Thyroid gland (tissue), 4 donors: ENCODE data around the gene ANKRD52. TPM values are rescaled to one million over a fixed set of nuclear protein-coding genes. Genes with fewer than 3 reads are reported as not detected.

ENCODE experiments used
- DNase-seq, 2 donors: peaks; one replicate each; pipeline ENCODE4 v3.0.0-alpha.2; 2019
- H3K27ac ChIP-seq, 3 donors: fragments of 200-600 bp; sonication (generic); 1 replicate in 2 of 3; 2 replicates in 1 of 3; pipeline ENCODE4 v1.5.1; 2016 to 2019; ENCODE audit warnings: mild to moderate bottlenecking in 1 of 3, moderate library complexity in 1 of 3
- H3K27me3 ChIP-seq: fragments of 200-600 bp; sonication (generic); one replicate; pipeline ENCODE4 v1.5.1; 2019
- H3K36me3 ChIP-seq, 2 donors: fragments of 200-600 bp; sonication (generic); one replicate each; pipeline ENCODE4 v1.5.1; 2016 to 2019
- H3K4me1 ChIP-seq, 2 donors: fragments of 200-600 bp; sonication (generic); one replicate each; pipeline ENCODE4 v1.5.1; 2017 to 2019
- H3K4me3 ChIP-seq, 3 donors: fragments of 200-600 bp; sonication (generic); replicated peaks in 1 of 3; 1 replicate in 2 of 3; 2 replicates in 1 of 3; pipeline ENCODE4 v1.5.1; 2016; ENCODE audit warnings: mild to moderate bottlenecking in 1 of 3
- H3K9me3 ChIP-seq: fragments of 200-600 bp; sonication (generic); one replicate; pipeline ENCODE4 v1.5.1; 2017
- CTCF ChIP-seq, 6 experiments: fragments of 200-600 bp in 3 of 6; fragments of 450-650 bp in 3 of 6; sonication (generic) in 3 of 6; IDR thresholded peaks; one replicate each; pipeline ENCODE4 v1.5.1; 2016 to 2019; ENCODE audit warnings: antibody characterized with exemption in 6 of 6, mild to moderate bottlenecking in 2 of 6, inconsistent platforms in 1 of 6, moderate library complexity in 1 of 6
- POLR2A ChIP-seq, 2 donors: fragments of 450-650 bp; IDR thresholded peaks; one replicate each; pipeline ENCODE4 v1.6.1; 2017; ENCODE audit warnings: antibody characterized with exemption in 2 of 2, mild to moderate bottlenecking in 2 of 2, moderate library complexity in 1 of 2
- WGBS, 2 donors: methylation state at CpG; one replicate each; pipeline ENCODE4 v1.1.5; 2017; 5-methylcytosine and 5-hydroxymethylcytosine counted together
- intact Hi-C: fragments of 100-400 bp; cut with DNase I; formaldehyde crosslinking; loops from one replicate; pipeline ENCODE4 v1.15.1; 2023
- total RNA-seq, 4 donors: library from RNA; depleted of rRNA; stranded (reverse); fragments of >200 nt; gene quantifications; one replicate each; pipeline ENCODE4 v1.2.3, GENCODE V29; 2016

ANKRD52 gene
- total RNA-seq, 4 donors from 2014 or later: 15.9 to 22.3 (median 18.3) TPM

GRCh38 chr12:56189918-56190694 lies 68.1 kb downstream of the ANKRD52 start:
- Histone ChIP-seq H3K9me3 (no peaks in the 10 kb centered on the region), H3K4me1 (peaks cover 14 to 22% of the 10 kb centered on the region in 2 donors), H3K27me3 (no peaks in the 10 kb centered on the region), H3K36me3 (peaks cover 2 to 7% of the 10 kb centered on the region in 2 donors), H3K27ac (peak overlapping the region; percentile 84 to 99 (median 98)), H3K4me3 (peak overlapping the region; percentile 14 to 94 (median 77))
- intact Hi-C loops: loop anchor here (2.0 kb wide), 1 partner anchor 69 kb away; no protein-coding TSS in a partner anchor
- WGBS, 2 donors: 1% methylated on average over 42 of the region's 42 CpGs
- peak; percentile 86 to 88 for DNase-seq
- TF ChIP-seq POLR2A (IDR thresholded peaks at IDR 0.05) (peak in 1 of 2 donors; percentile 35), CTCF (IDR thresholded peaks at IDR 0.05) (peak in 1 of 6 experiments; percentile 16)

DNA sequence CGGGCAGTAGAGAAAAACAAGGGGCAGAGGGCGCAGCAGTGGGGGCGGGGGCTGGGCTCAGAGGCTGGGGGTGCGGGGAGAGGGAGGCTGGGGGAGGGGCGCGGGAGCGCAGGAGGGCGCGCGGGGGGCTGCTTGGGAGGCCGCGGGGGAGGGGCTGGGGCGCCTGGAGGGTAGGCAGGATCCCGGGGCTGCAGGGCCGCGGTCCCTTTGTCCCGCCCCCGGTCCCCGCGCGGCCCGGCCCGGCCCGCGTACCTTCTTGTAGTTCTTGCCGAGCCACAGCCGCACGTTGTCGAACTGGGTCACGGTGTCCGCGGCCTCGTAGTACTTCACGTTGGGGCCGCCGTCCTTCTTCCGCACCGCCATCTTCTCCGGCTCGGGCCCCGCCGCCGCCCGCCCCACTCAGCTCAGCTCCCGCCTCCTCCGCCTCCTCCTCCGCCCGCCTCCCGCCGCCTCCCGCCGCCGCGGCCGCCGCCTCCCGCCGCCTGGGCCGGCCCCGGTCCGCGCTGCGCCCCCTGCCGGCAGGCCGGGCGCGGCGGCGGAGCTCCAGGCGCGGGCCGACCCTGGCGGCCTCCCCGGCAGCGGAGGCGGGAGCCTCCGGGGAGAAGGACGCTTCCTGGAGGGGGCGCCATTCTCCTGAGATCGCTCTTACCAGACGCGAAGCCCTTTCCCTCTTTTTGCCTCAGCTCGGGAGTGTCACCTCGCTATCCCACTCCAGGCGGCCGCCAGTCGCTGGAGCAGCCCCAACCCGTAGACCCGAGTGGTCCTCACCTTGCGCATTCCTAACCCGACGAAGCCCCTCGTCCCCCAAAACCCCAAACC lies 68.9 kb downstream of the ANKRD52 start, which contains the start of gene SMARCC2:
TSS of gene SMARCC2 (minus strand) at position 385 of the 819 bp plus-strand sequence. CDS start at position 363, 22 bp downstream.
- no peaks in the 10 kb centered on the region for H3K27me3 ChIP-seq
- WGBS, 2 donors: 0 to 1% methylated on average over 21 to 36 of the region's 93 CpGs
- peaks cover 10 to 14% of the 10 kb centered on the region in 2 donors for H3K36me3 ChIP-seq
- peaks cover 14 to 22% of the 10 kb centered on the region in 2 donors for H3K4me1 ChIP-seq
- intact Hi-C loops: loop anchor here (2.0 kb wide), 1 partner anchor 69 kb away; no protein-coding TSS in a partner anchor
- peak within 1 kb of the TSS; percentile 62 to 94 (median 77) for H3K4me3 ChIP-seq
- peak; percentile 86 to 88 for DNase-seq
- TF ChIP-seq POLR2A (IDR thresholded peaks at IDR 0.05) (peak in 1 of 2 donors; percentile 55), CTCF (IDR thresholded peaks at IDR 0.05) (peak; percentile 20 to 93 (median 70))
- H3K27ac ChIP-seq: peak within 1 kb of the TSS; percentile 85 to 99 (median 98)
- no peaks in the 10 kb centered on the region for H3K9me3 ChIP-seq

DNA sequence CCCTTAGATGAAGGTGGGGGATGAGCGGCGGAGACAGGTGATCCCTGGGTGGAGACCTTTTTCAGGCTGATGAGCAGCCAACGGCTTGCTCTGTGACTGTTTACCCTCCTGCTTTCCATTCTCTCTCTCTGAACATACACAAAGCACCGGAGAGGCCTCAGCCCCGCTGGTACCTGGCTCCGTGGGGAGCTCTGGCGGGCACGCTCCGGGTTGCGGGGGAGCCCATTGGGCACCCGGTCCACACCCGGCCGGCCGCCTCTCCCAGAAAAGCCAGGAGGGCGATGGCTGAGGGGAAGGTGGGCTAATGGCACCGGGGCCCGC lies 69.4 kb downstream of the ANKRD52 start:
- TF ChIP-seq POLR2A (IDR thresholded peaks at IDR 0.05): no peak
- TF ChIP-seq CTCF (IDR thresholded peaks at IDR 0.05): no peak
- DNase-seq: no peak
- Histone ChIP-seq H3K9me3 (no peaks in the 10 kb centered on the region), H3K4me1 (peaks cover 14 to 22% of the 10 kb centered on the region in 2 donors), H3K36me3 (peaks cover 16 to 20% of the 10 kb centered on the region in 2 donors), H3K27ac (peak overlapping the region; percentile 85 to 93 (median 90)), H3K4me3 (peak overlapping the region; percentile 62 to 77 (median 68)), H3K27me3 (no peaks in the 10 kb centered on the region)
- 0 to 2% methylated on average over 10 to 14 of the region's 17 CpGs for WGBS, 2 donors
- intact Hi-C loops: loop anchor here (2.0 kb wide), 1 partner anchor 68 kb away; no protein-coding TSS in a partner anchor

- H3K4me3 ChIP-seq: peak overlapping the region; percentile 62 to 77 (median 68)
- peak overlapping the region; percentile 85 to 93 (median 90) for H3K27ac ChIP-seq
- TF ChIP-seq CTCF (IDR thresholded peaks at IDR 0.05): no peak
- no peak for DNase-seq
- peaks cover 21 to 24% of the 10 kb centered on the region in 2 donors for H3K36me3 ChIP-seq
- WGBS, 2 donors: 16 to 21% methylated on average over 10 of the region's 10 CpGs
- peaks cover 14 to 22% of the 10 kb centered on the region in 2 donors for H3K4me1 ChIP-seq
- H3K9me3 ChIP-seq: no peaks in the 10 kb centered on the region
- H3K27me3 ChIP-seq: no peaks in the 10 kb centered on the region
- intact Hi-C loops: loop anchor here (2.0 kb wide), 1 partner anchor 67 kb away; no protein-coding TSS in a partner anchor
Measured at GRCh38 chr12:56188131-56188777, 69.9 kb downstream of the ANKRD52 start.

Other genes with a start within 250 kb of the ANKRD52 start
- 10 to 100 TPM in 2 of 4 donors, 1 to 10 TPM in 2; 4.2 to 10.9 (median 9.4) TPM for gene IKZF4, start 237.3 kb downstream of the ANKRD52 start, total RNA-seq
- gene RPS26, start 216.5 kb downstream of the ANKRD52 start, total RNA-seq: 1,000 to 10,000 TPM in 1 of 4 donors, 100 to 1,000 TPM in 2, 10 to 100 TPM in 1; 81.4 to 1,193 (median 632) TPM
- 10 to 100 TPM; 14.7 to 30.0 (median 20.4) TPM for gene ERBB3, start 178.2 kb downstream of the ANKRD52 start, total RNA-seq
- gene PA2G4, start 153.8 kb downstream of the ANKRD52 start, total RNA-seq: 100 to 1,000 TPM in 3 of 4 donors, 10 to 100 TPM in 1; 94.0 to 142 (median 122) TPM
- 1,000 to 10,000 TPM; 1,344 to 2,817 (median 2,330) TPM for gene RPL41, start 141.8 kb downstream of the ANKRD52 start, total RNA-seq
- gene ZC3H10, start 140.1 kb downstream of the ANKRD52 start, total RNA-seq: 1 to 10 TPM; 4.7 to 7.7 (median 5.6) TPM
- 10 to 100 TPM; 60.6 to 84.7 (median 68.7) TPM for gene ESYT1, start 130.1 kb downstream of the ANKRD52 start, total RNA-seq
- gene MYL6B, start 105.8 kb downstream of the ANKRD52 start, total RNA-seq: 100 to 1,000 TPM in 1 of 4 donors, 10 to 100 TPM in 3; 33.4 to 115 (median 48.1) TPM
- gene MYL6, start 100.0 kb downstream of the ANKRD52 start, total RNA-seq: 1,000 to 10,000 TPM; 1,110 to 2,359 (median 1,915) TPM
- gene SMARCC2, start 68.9 kb downstream of the ANKRD52 start, total RNA-seq: 100 to 1,000 TPM in 1 of 4 donors, 10 to 100 TPM in 3; 76.5 to 101 (median 83.0) TPM
- 10 to 100 TPM; 63.4 to 89.7 (median 73.4) TPM for gene RNF41, start 36.5 kb downstream of the ANKRD52 start, total RNA-seq
- 10 to 100 TPM; 19.4 to 35.7 (median 31.4) TPM for gene NABP2, start 34.0 kb downstream of the ANKRD52 start, total RNA-seq
- gene SLC39A5, start 28.3 kb downstream of the ANKRD52 start, total RNA-seq: not detected
- 10 to 100 TPM; 11.3 to 28.7 (median 19.7) TPM for gene COQ10A, start 8.6 kb upstream of the ANKRD52 start, total RNA-seq
- gene CS, start 41.9 kb upstream of the ANKRD52 start, total RNA-seq: 100 to 1,000 TPM; 110 to 190 (median 118) TPM
- 100 to 1,000 TPM; 107 to 129 (median 124) TPM for gene CNPY2, start 57.6 kb upstream of the ANKRD52 start, total RNA-seq
- 100 to 1,000 TPM in 3 of 4 donors, 10 to 100 TPM in 1; 95.7 to 148 (median 134) TPM for gene PAN2, start 75.6 kb upstream of the ANKRD52 start, total RNA-seq
- 1 to 10 TPM in 1 of 4 donors, under 1 TPM in 1, not detected in 2; 0.67 to 1.1 TPM for gene IL23A, start 80.5 kb upstream of the ANKRD52 start, total RNA-seq
- 100 to 1,000 TPM; 121 to 166 (median 146) TPM for gene STAT2, start 101.7 kb upstream of the ANKRD52 start, total RNA-seq
- gene APOF, start 104.5 kb upstream of the ANKRD52 start, total RNA-seq: not detected
- 1 to 10 TPM; 4.6 to 7.6 (median 6.7) TPM for gene TIMELESS, start 191.0 kb upstream of the ANKRD52 start, total RNA-seq
- gene MIP, start 196.3 kb upstream of the ANKRD52 start, total RNA-seq: not detected
- 1 to 10 TPM; 2.8 to 4.6 (median 4.3) TPM for gene SPRYD4, start 210.2 kb upstream of the ANKRD52 start, total RNA-seq
- 1 to 10 TPM; 1.8 to 4.2 (median 2.7) TPM for gene GLS2, start 229.8 kb upstream of the ANKRD52 start, total RNA-seq